Measurements from ENCODE around the gene UHRF2. TPM values are rescaled to one million over a fixed set of nuclear protein-coding genes. Genes with fewer than 3 reads are reported as not detected.

Gene UHRF2
- polyA plus RNA-seq, 1 of the 3 experiments (the other 2 are of a cell fraction) = 24.1 TPM

- Histone ChIP-seq H3K9me2 (no peaks in the 10 kb centered on the region), H2AFZ (ENCODE audit: low read depth) (no peak overlapping the region), H3K4me2 (peak overlapping the region; percentile 38; the same call in 1 of the 2 replicates), H3F3A (replicated peaks; ENCODE audit: insufficient read depth) (peaks cover 12% of the 10 kb centered on the region), H3K79me2 (ENCODE audit: insufficient read depth) (peaks cover 92% of the 10 kb centered on the region), H3K4me1 (ENCODE audit: control insufficient read depth in 1 of 2, insufficient read depth in 2 of 2, low read depth in 1 of 2, low read length in 1 of 2) (peaks cover 8 to 19% of the 10 kb centered on the region in 2 experiments; a peak in 3 of 4 replicates), H3K36me3 (replicated peaks in 1 of 2; ENCODE audit: control insufficient read depth in 1 of 2, insufficient read depth in 2 of 2, low read length in 1 of 2) (peaks cover 3 to 24% of the 10 kb centered on the region in 2 experiments), H3K27me3 (ENCODE audit: insufficient read depth) (no peaks in the 10 kb centered on the region), H3K4me3 (ENCODE audit: low read depth in 2 of 2, low read length in 1 of 2) (0 out of 4 replicates have a peak overlapping the region, but pooled peaks of 1 of the 2 experiments have one; percentile 10), H4K20me1 (ENCODE audit: insufficient read depth) (peaks cover 71% of the 10 kb centered on the region), H3K9me3 (no peaks in the 10 kb centered on the region), H3K9ac (no peak overlapping the region), H3K27ac (ENCODE audit: low read depth in 2 of 2, low read length in 1 of 2) (peak overlapping the region in 1 of 2 experiments; percentile 17; a peak in 1 of 4 replicates)
- no peak for DNase-seq
- TF ChIP-seq RXRA (IDR thresholded peaks at IDR 0.05; ENCODE audit: borderline replicate concordance, low read depth) = no peak
- TF ChIP-seq FOSL2 (IDR thresholded peaks at IDR 0.05; ENCODE audit: borderline replicate concordance, low read depth) = no peak
- TF ChIP-seq POLR2AphosphoS5 (IDR thresholded peaks at IDR 0.05; ENCODE audit: low read depth, low read length) = no peak
- TF ChIP-seq REST (IDR thresholded peaks at IDR 0.05; ENCODE audit: low read depth, low read length) = no peak
- CTCF ChIA-PET = interaction anchor here (0.9 to 1.0 kb wide), 2 partner anchors 10 to 161 kb away, joined by 3 to 4 read pairs; no protein-coding TSS in a partner anchor
- WGBS (ENCODE audit: low lambda C conversion rate) = 58% methylated on average over 3 of the region's 3 CpGs
- POLR2A ChIA-PET = no interaction called here
Observed at GRCh38 chr9:6417186-6417585, 4.2 kb downstream of the UHRF2 start.

GRCh38 chr9:6418764-6419163 is 5.8 kb downstream of the UHRF2 start:
- Histone ChIP-seq H3K9me3 (no peaks in the 10 kb centered on the region), H4K20me1 (ENCODE audit: insufficient read depth) (peaks cover 82% of the 10 kb centered on the region), H3K4me1 (ENCODE audit: control insufficient read depth in 1 of 2, insufficient read depth in 2 of 2, low read depth in 1 of 2, low read length in 1 of 2) (peaks cover 5 to 24% of the 10 kb centered on the region in 2 experiments; a peak in 3 of 4 replicates), H3K4me2 (no peak overlapping the region), H3K4me3 (ENCODE audit: low read depth in 2 of 2, low read length in 1 of 2) (no peak overlapping the region), H3K9ac (no peak overlapping the region), H3K36me3 (replicated peaks in 1 of 2; ENCODE audit: control insufficient read depth in 1 of 2, insufficient read depth in 2 of 2, low read length in 1 of 2) (peaks cover 5 to 38% of the 10 kb centered on the region in 2 experiments), H3K79me2 (ENCODE audit: insufficient read depth) (peaks cover 100% of the 10 kb centered on the region), H2AFZ (ENCODE audit: low read depth) (no peak overlapping the region), H3K9me2 (no peaks in the 10 kb centered on the region), H3F3A (replicated peaks; ENCODE audit: insufficient read depth) (peaks cover 13% of the 10 kb centered on the region), H3K27me3 (ENCODE audit: insufficient read depth) (no peaks in the 10 kb centered on the region), H3K27ac (ENCODE audit: low read depth in 2 of 2, low read length in 1 of 2) (no peak overlapping the region)
- ChIA-PET CTCF (no interaction called here), POLR2A (no interaction called here)
- DNase-seq = no peak
- TF ChIP-seq IRF3 (IDR thresholded peaks at IDR 0.05; ENCODE audit: low read depth, low read length) (no peak), TCF12 (IDR thresholded peaks at IDR 0.05) (no peak), REST (IDR thresholded peaks at IDR 0.05; ENCODE audit: low read depth, low read length) (no peak), TEAD4 (IDR thresholded peaks at IDR 0.05; ENCODE audit: borderline replicate concordance, insufficient read depth) (no peak), NRF1 (IDR thresholded peaks at IDR 0.05; ENCODE audit: low read depth, low read length) (no peak), FOXJ3 (CRISPR knock-in tag; IDR thresholded peaks at IDR 0.05) (no peak), JUND (IDR thresholded peaks at IDR 0.05) (no peak), ELF1 (IDR thresholded peaks at IDR 0.05) (no peak), SIN3A (IDR thresholded peaks at IDR 0.05; ENCODE audit: borderline replicate concordance, low read depth, low read length) (no peak)
- 94% methylated on average over 3 of the region's 3 CpGs for WGBS (ENCODE audit: low lambda C conversion rate)

Data from SK-N-SH (cell line).